Measurements from ENCODE around the gene TEAD4.

TEAD4 gene

GRCh38 chr12:2959505-2960389, 550 bp downstream of the TEAD4 start:
- Histone ChIP-seq H3K4me1 (ENCODE audit: control insufficient read depth in 1 of 2, insufficient read depth in 2 of 2, low read length in 2 of 2) (peaks cover 17 to 30% of the 10 kb centered on the region in 2 donors), H3K9ac (ENCODE audit: low read depth in 1 of 2, low read length in 2 of 2) (peak overlapping the region in 1 of 2 donors; percentile 64), H3K36me3 (ENCODE audit: control insufficient read depth in 1 of 2, insufficient read depth in 2 of 2, low read length in 2 of 2) (no peaks in the 10 kb centered on the region), H3K27ac (ENCODE audit: low read depth, low read length) (peak overlapping the region; percentile 60), H3K9me3 (ENCODE audit: control insufficient read depth in 1 of 2, low read length in 2 of 2) (no peaks in the 10 kb centered on the region), H3K27me3 (ENCODE audit: control insufficient read depth in 1 of 2, insufficient read depth in 2 of 2, low read length in 2 of 2) (peaks cover 0 to 6% of the 10 kb centered on the region in 2 donors), H3K4me3 (ENCODE audit: low read depth in 1 of 2, low read length in 2 of 2) (peak overlapping the region; percentile 45 to 72)

- H3K9me3 ChIP-seq (ENCODE audit: control insufficient read depth in 1 of 2, low read length in 2 of 2), result no peaks in the 10 kb centered on the region
- H3K4me1 ChIP-seq (ENCODE audit: control insufficient read depth in 1 of 2, insufficient read depth in 2 of 2, low read length in 2 of 2), result peaks cover 17 to 30% of the 10 kb centered on the region in 2 donors
- H3K36me3 ChIP-seq (ENCODE audit: control insufficient read depth in 1 of 2, insufficient read depth in 2 of 2, low read length in 2 of 2), result no peaks in the 10 kb centered on the region
- H3K9ac ChIP-seq (ENCODE audit: low read depth in 1 of 2, low read length in 2 of 2), result peak overlapping the region in 1 of 2 donors; percentile 34
- H3K27ac ChIP-seq (ENCODE audit: low read depth, low read length), result no peak overlapping the region
- peaks cover 0 to 6% of the 10 kb centered on the region in 2 donors for H3K27me3 ChIP-seq (ENCODE audit: control insufficient read depth in 1 of 2, insufficient read depth in 2 of 2, low read length in 2 of 2)
- peak overlapping the region; percentile 45 to 72 for H3K4me3 ChIP-seq (ENCODE audit: low read depth in 1 of 2, low read length in 2 of 2)
Observed at GRCh38 chr12:2960390-2960956, 1.3 kb downstream of the TEAD4 start.

- Histone ChIP-seq H3K36me3 (ENCODE audit: control insufficient read depth in 1 of 2, insufficient read depth in 2 of 2, low read length in 2 of 2) (no peaks in the 10 kb centered on the region), H3K27me3 (ENCODE audit: control insufficient read depth in 1 of 2, insufficient read depth in 2 of 2, low read length in 2 of 2) (peaks cover 0 to 6% of the 10 kb centered on the region in 2 donors), H3K9me3 (ENCODE audit: control insufficient read depth in 1 of 2, low read length in 2 of 2) (no peaks in the 10 kb centered on the region), H3K4me1 (ENCODE audit: control insufficient read depth in 1 of 2, insufficient read depth in 2 of 2, low read length in 2 of 2) (peaks cover 17 to 30% of the 10 kb centered on the region in 2 donors), H3K9ac (ENCODE audit: low read depth in 1 of 2, low read length in 2 of 2) (no peak overlapping the region), H3K4me3 (ENCODE audit: low read depth in 1 of 2, low read length in 2 of 2) (no peak overlapping the region), H3K27ac (ENCODE audit: low read depth, low read length) (no peak overlapping the region)
Observed at GRCh38 chr12:2960996-2961616, 1.9 kb downstream of the TEAD4 start.

- H3K9me3 ChIP-seq (ENCODE audit: control insufficient read depth in 1 of 2, low read length in 2 of 2), result no peaks in the 10 kb centered on the region
- H3K36me3 ChIP-seq (ENCODE audit: control insufficient read depth in 1 of 2, insufficient read depth in 2 of 2, low read length in 2 of 2), result no peaks in the 10 kb centered on the region
- peaks cover 0 to 6% of the 10 kb centered on the region in 2 donors for H3K27me3 ChIP-seq (ENCODE audit: control insufficient read depth in 1 of 2, insufficient read depth in 2 of 2, low read length in 2 of 2)
- H3K4me1 ChIP-seq (ENCODE audit: control insufficient read depth in 1 of 2, insufficient read depth in 2 of 2, low read length in 2 of 2), result peaks cover 17 to 30% of the 10 kb centered on the region in 2 donors
- no peak overlapping the region for H3K27ac ChIP-seq (ENCODE audit: low read depth, low read length)
- no peak overlapping the region for H3K4me3 ChIP-seq (ENCODE audit: low read depth in 1 of 2, low read length in 2 of 2)
- no peak overlapping the region for H3K9ac ChIP-seq (ENCODE audit: low read depth in 1 of 2, low read length in 2 of 2)
Observed at GRCh38 chr12:2961705-2962104, 2.5 kb downstream of the TEAD4 start.

GRCh38 chr12:2963154-2963759, 4.1 kb downstream of the TEAD4 start:
- H3K4me3 ChIP-seq (ENCODE audit: low read depth in 1 of 2, low read length in 2 of 2), result no peak overlapping the region
- H3K9ac ChIP-seq (ENCODE audit: low read depth in 1 of 2, low read length in 2 of 2), result no peak overlapping the region
- H3K4me1 ChIP-seq (ENCODE audit: control insufficient read depth in 1 of 2, insufficient read depth in 2 of 2, low read length in 2 of 2), result peaks cover 17 to 23% of the 10 kb centered on the region in 2 donors
- no peak overlapping the region for H3K27ac ChIP-seq (ENCODE audit: low read depth, low read length)
- no peaks in the 10 kb centered on the region for H3K9me3 ChIP-seq (ENCODE audit: control insufficient read depth in 1 of 2, low read length in 2 of 2)
- H3K27me3 ChIP-seq (ENCODE audit: control insufficient read depth in 1 of 2, insufficient read depth in 2 of 2, low read length in 2 of 2), result peaks cover 0 to 6% of the 10 kb centered on the region in 2 donors
- H3K36me3 ChIP-seq (ENCODE audit: control insufficient read depth in 1 of 2, insufficient read depth in 2 of 2, low read length in 2 of 2), result no peaks in the 10 kb centered on the region

- no peaks in the 10 kb centered on the region for H3K36me3 ChIP-seq (ENCODE audit: control insufficient read depth in 1 of 2, insufficient read depth in 2 of 2, low read length in 2 of 2)
- H3K4me3 ChIP-seq (ENCODE audit: low read depth in 1 of 2, low read length in 2 of 2), result no peak overlapping the region
- H3K27me3 ChIP-seq (ENCODE audit: control insufficient read depth in 1 of 2, insufficient read depth in 2 of 2, low read length in 2 of 2), result peaks cover 0 to 6% of the 10 kb centered on the region in 2 donors
- no peaks in the 10 kb centered on the region for H3K9me3 ChIP-seq (ENCODE audit: control insufficient read depth in 1 of 2, low read length in 2 of 2)
- no peak overlapping the region for H3K9ac ChIP-seq (ENCODE audit: low read depth in 1 of 2, low read length in 2 of 2)
- no peak overlapping the region for H3K27ac ChIP-seq (ENCODE audit: low read depth, low read length)
- H3K4me1 ChIP-seq (ENCODE audit: control insufficient read depth in 1 of 2, insufficient read depth in 2 of 2, low read length in 2 of 2), result peaks cover 17 to 19% of the 10 kb centered on the region in 2 donors
Observed at GRCh38 chr12:2963760-2964292, 4.6 kb downstream of the TEAD4 start.

- no peaks in the 10 kb centered on the region for H3K9me3 ChIP-seq (ENCODE audit: control insufficient read depth in 1 of 2, low read length in 2 of 2)
- peaks cover 7 to 10% of the 10 kb centered on the region in 2 donors for H3K4me1 ChIP-seq (ENCODE audit: control insufficient read depth in 1 of 2, insufficient read depth in 2 of 2, low read length in 2 of 2)
- H3K9ac ChIP-seq (ENCODE audit: low read depth in 1 of 2, low read length in 2 of 2), result no peak overlapping the region
Observed at GRCh38 chr12:2967651-2968050, 8.5 kb downstream of the TEAD4 start.

GRCh38 chr12:2970744-2971143, 11.5 kb downstream of the TEAD4 start:
- H3K9me3 ChIP-seq (ENCODE audit: control insufficient read depth in 1 of 2, low read length in 2 of 2), result no peaks in the 10 kb centered on the region
- no peak overlapping the region for H3K27ac ChIP-seq (ENCODE audit: low read depth, low read length)
- H3K4me3 ChIP-seq (ENCODE audit: low read depth in 1 of 2, low read length in 2 of 2), result no peak overlapping the region
- no peaks in the 10 kb centered on the region for H3K4me1 ChIP-seq (ENCODE audit: control insufficient read depth in 1 of 2, insufficient read depth in 2 of 2, low read length in 2 of 2)
- H3K36me3 ChIP-seq (ENCODE audit: control insufficient read depth in 1 of 2, insufficient read depth in 2 of 2, low read length in 2 of 2), result peaks cover 0 to 4% of the 10 kb centered on the region in 2 donors
- H3K27me3 ChIP-seq (ENCODE audit: control insufficient read depth in 1 of 2, insufficient read depth in 2 of 2, low read length in 2 of 2), result no peaks in the 10 kb centered on the region
- no peak overlapping the region for H3K9ac ChIP-seq (ENCODE audit: low read depth in 1 of 2, low read length in 2 of 2)

More at GRCh38 chr12:2967651-2968050, 8.5 kb downstream of the TEAD4 start:
- Histone ChIP-seq H3K36me3 (ENCODE audit: control insufficient read depth in 1 of 2, insufficient read depth in 2 of 2, low read length in 2 of 2) (no peaks in the 10 kb centered on the region), H3K27ac (ENCODE audit: low read depth, low read length) (no peak overlapping the region), H3K27me3 (ENCODE audit: control insufficient read depth in 1 of 2, insufficient read depth in 2 of 2, low read length in 2 of 2) (no peaks in the 10 kb centered on the region), H3K4me3 (ENCODE audit: low read depth in 1 of 2, low read length in 2 of 2) (no peak overlapping the region)

- Histone ChIP-seq H3K9me3 (ENCODE audit: control insufficient read depth in 1 of 2, low read length in 2 of 2) (no peaks in the 10 kb centered on the region), H3K27ac (ENCODE audit: low read depth, low read length) (no peak overlapping the region), H3K4me3 (ENCODE audit: low read depth in 1 of 2, low read length in 2 of 2) (no peak overlapping the region), H3K4me1 (ENCODE audit: control insufficient read depth in 1 of 2, insufficient read depth in 2 of 2, low read length in 2 of 2) (no peaks in the 10 kb centered on the region), H3K27me3 (ENCODE audit: control insufficient read depth in 1 of 2, insufficient read depth in 2 of 2, low read length in 2 of 2) (no peaks in the 10 kb centered on the region), H3K36me3 (ENCODE audit: control insufficient read depth in 1 of 2, insufficient read depth in 2 of 2, low read length in 2 of 2) (peaks cover 0 to 4% of the 10 kb centered on the region in 2 donors), H3K9ac (ENCODE audit: low read depth in 1 of 2, low read length in 2 of 2) (no peak overlapping the region)
Observed at GRCh38 chr12:2973566-2973965, 14.4 kb downstream of the TEAD4 start.
